Caki2 (cell line): ENCODE results near the gene CCDC74B. TPM values are rescaled to one million over a fixed set of nuclear protein-coding genes. Genes with fewer than 3 reads are reported as not detected.
A peak's percentile ranks its signal among the peaks of the same experiment; 100 is the strongest.
"Not testable (repeated sequence)": the region's sequence is repeated elsewhere in the genome, so short reads cannot be mapped to it uniquely, and the experiment has no call there.

Source experiments
- DNase-seq: peaks from one replicate; pipeline ENCODE4 v3.0.0-alpha.2; 2015; ENCODE audit warnings: low read depth
- in situ Hi-C: cut with HindIII; loops from 2 replicates; pipeline ENCODE4 v1.10.0; 2016; ENCODE audit warnings: low sequenced_read_pairs, low pct_unique_long_range_greater_than_20kb, mixed read lengths
- total RNA-seq: library from RNA; depleted of rRNA; stranded (reverse); fragments of >200 nt; shearing (Covaris generic); gene quantifications from 2 replicates; pipeline ENCODE4 v1.2.3, GENCODE V29; 2014; ENCODE audit warnings: low replicate concordance

Gene CCDC74B
- total RNA-seq, 1 experiment from 2014 or later = 37.3 TPM

DNA sequence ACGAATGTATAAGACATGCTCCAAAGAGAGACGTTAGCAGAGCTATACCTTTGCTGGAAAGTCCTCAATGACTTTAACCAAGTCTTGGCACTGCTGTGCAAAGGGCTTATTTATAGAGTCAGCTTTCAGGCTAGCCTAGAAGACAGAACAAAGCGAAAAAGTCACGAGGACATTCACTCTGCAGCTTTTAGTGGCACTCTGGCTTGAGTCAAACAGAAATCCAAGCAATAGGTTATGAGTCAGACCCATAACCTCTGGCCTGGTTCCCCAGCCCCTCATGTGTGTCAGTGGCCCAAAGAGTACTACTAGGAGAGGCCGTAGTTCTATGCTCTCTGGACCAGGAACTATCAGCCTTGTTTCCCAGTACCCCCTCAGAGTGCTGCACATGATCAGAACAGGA is 30.0 kb upstream of the CCDC74B start:
- DNase-seq, in situ Hi-C loops: not testable (repeated sequence)

DNA sequence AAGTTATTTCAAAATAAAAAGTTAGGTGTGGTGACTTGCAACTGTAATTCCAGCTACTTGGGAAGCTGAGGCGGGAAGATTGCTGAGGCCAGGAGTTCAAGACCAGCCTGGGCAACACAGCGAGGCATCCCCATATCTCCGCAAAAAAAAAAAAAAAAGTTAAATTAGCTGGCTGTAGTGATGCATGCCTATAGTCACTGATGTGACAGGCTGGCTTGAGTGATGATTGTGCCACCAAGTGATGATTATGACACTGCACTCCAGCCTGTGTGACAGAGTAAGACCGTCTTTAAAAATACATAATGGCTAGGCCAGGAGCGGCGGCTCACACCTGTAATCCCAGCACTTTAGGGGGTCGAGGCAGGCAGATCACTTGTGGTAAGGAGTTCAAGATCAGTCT is 25.0 kb upstream of the CCDC74B start:
- no peak for DNase-seq
- in situ Hi-C loops = no loop called here

DNA sequence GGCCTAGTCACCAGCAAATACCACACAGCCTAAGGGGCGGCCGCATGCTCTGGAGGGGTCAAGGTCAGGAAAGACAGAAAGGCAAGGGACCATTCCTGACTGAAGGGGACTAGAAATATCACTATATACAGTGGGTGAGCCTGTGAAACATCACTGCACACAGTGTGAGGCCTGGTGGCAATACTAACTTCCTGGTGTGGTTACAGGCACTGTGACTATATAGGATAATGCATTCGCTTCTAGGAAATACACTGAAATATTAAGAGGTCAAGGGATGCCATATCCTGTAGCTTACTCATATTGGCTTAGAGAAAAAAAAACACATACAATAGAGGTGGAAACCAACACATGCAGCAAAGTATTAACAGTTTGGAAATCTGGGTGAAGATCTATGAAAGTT is 24.3 kb upstream of the CCDC74B start:
- DNase-seq, in situ Hi-C loops: not testable (repeated sequence)

DNA sequence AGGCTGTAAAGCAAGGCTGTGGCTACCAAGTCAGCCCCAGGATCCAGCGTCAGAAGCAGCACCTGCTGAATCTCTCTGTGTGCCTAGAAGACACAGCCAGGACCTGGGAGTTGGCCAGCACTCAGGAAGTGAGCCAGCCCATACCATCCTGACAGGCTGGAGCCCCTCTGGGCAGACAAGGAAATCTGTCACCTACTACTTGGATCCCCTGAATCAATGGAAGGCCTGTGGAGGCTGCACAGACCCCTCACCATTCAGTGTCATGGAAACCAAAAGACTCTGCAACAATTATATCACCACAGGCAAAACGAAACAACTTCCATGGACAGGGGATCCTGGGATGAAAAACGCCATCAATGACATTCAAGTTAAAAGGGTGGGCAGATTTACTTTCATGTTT is 21.7 kb upstream of the CCDC74B start:
- in situ Hi-C loops, DNase-seq: not testable (repeated sequence)

DNA sequence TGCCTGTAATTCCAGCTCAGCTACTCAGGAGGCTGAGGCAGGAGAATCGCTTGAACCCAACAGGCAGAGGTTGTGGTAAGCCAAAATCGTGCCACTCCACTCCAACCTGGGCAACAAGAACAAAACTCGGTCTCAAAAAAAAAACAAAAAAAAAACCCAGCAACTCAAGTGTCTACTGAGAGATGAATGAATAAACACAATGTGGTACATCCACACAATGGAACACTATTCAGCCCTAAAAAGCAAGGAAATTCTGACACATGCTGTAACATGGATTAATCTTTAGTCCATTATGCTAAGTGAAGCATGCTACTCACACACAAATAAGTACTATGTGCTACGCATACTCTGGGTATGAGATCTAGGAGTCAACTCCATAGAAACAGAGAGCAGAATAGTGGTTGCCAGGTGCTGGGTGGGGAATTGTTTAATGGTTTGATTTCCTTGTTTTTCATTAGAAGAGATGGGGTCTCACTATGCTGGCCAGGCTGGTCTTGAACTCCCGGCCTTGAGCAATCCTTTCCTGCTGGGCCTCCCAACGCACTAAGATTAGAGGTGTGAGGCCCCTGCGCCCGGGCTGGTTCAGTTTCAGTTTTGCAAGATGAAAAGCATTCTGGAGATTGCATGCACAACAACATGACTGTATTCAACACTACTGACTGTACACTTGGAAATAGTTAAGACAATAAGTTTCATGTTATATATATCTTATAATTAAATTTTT is 20.5 kb upstream of the CCDC74B start:
- in situ Hi-C loops = no loop called here
- no peak for DNase-seq

DNA sequence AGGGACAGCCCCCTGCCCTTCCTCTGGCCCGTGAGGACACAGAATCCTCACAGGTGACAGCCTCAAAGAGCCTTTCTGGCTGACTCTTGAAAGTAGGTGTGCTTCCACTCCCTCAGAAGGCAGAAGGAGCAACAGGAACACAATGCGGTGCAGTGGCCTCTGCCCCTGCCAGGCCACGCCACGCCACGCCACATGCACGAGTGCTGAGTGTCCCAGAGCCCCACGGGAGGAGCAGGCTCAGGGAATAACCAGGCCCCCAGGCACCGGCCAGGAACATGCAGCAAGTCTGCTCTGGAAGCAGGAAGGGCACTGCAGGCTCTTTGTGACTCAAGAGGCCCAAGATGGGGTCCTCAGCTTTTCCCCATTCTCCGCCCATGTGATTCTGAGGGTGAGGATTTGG is 18.1 kb upstream of the CCDC74B start:
- in situ Hi-C loops = no loop called here
- no peak for DNase-seq

DNA sequence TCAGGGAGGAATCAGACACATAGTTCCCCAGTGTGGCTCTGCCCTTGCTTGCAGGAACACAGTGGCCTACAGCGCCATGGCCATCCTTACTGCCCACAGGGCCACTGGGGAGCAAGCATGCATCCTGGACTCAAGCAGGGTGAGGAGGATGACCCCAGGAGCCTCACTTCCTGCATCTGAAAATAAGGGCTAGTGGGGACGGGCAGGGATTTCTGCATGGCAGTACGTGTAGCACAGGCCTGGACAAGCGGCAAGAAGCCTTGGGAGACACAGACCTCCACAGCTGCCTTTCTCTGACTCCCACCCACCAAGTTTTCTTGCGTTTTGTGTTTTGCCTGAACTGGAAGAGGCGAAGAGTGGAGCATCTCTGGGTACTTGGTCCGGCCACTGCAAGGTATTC is 17.6 kb upstream of the CCDC74B start:
- DNase-seq, in situ Hi-C loops: not testable (repeated sequence)

DNA sequence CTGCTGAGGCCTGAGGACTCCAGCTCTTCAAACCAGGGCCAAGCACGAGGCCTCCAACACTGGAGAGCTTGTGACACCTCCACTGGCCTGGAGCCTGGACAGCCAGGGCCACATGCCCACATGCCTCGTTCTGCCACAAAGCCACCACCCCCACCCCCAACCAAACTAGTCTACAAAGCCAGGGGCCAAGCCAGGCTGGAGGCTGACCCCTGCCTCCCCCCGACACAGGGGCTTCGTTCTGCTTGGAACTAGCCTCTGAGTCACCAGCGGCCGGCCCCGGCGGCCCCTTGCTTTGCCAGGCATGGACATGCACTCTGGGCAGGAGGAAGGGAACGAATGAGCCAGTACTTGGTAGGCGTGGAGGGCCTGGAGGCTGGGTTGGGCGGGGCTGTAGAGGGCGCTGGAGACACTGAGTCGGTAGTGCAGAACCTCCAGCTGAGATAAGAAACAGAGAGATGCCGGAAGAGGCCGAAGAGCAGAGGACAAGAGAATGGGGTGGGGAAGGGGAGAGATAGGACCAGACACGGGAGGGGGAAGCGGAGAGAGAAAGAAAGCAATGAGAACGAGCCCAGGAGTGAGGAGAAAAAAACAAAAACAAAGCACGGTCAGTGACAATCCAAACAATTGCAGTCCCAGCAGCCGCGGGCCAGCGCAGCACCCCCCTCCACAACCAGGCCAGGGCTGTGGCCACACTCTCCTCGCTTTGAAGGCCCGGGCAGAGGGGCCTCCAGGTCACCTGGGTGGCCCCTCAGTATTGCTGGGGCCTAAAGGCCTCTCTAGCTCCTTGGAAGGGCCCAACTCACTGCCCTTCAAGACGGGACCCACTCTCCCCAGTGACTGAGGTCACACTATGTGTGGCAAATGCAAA is 16.2 kb upstream of the CCDC74B start:
- DNase-seq = peak; percentile 81
- in situ Hi-C loops = not testable (repeated sequence)

DNA sequence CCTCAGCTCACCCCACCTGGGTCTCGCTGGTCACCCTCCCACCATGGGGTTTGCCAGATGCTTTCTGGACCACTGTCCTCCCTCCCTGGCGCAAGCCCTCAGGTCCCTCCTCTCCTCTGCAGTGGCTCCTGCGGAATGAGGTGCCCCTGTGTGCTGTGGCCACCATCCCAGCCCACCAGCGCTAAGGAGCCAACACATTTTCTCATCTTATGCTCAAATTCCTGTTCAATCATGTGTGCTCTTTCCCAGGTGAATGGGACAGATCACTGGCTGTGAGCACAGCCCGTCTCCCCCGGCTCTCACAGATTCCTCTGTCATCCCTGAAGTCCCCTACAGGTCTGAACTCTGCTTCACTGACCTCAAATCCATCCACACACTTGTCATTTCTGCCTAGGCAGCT is 15.2 kb upstream of the CCDC74B start:
- in situ Hi-C loops = no loop called here
- DNase-seq = peak; percentile 41

DNA sequence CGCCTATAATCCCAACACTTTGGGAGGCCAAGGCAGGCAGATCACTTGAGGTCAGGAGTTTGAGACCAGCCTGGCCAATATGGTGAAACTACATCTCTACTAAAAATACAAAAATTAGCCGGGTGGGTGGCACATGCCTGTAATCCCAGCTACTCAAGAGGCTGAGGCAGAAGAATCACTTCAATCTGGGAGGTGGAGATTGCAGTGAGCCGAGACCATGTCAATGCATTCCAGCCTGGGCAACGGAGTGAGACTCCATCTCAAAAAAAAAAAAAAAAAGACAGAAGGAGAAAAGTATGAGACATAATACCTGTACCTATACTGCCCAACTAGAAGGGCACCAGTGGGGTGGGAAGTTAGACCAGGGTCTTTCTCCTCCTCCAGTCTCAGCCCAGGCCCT is 14.5 kb upstream of the CCDC74B start:
- in situ Hi-C loops = not testable (repeated sequence)
- DNase-seq = peak; percentile 44

DNA sequence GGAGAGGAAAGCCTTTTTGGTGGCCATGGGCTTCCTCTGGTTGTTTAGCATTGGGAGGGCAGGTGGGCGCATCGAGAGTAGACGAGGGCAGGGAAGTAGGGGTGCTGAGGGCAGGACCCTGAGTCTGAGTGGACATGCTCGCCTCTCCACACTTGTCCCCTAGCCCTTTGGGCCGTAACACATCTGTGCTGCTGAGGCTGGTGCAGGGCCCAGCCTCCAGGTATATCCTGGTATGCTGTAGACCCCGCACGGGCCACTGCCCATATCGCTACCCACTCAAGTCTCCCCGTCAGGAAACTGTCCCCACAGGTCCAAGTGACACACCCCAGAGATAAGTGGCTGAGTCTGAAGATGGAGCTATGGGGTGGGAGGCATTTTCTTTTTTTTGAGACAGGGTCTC is 13.7 kb upstream of the CCDC74B start:
- DNase-seq = no peak
- in situ Hi-C loops = no loop called here

DNA sequence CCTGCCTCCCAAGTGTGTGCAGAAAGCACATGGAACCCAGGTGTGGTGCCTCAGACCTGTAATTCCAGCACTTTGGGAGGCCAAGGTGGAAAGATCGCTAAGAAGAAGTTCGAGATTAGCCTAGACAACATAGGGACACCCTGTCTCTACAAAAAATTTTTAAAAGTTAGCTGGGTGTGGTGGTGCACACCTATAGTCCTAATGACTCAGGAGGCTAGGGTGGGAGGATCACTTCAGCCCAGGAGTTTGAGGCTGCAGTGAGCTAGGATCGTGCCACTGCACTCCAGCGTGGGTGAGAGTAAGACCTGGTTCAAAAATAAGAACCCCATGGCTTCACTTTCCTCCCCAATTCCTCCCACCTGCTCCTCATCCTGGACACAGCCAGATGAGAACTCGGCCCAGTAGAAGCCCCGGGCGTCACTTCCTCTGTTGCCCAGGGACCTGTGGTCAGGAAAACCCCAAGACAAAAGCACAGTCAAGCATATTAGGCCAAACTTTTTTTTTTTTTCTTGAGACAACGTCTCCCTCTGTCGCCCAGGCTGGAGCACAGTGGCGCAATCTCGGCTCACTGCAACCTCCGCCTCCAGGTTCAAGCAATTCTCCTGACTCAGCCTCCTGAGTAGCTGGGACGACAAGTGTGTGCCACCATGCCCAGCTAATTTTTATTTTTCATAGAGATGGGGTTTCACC is 13.1 kb upstream of the CCDC74B start:
- DNase-seq, in situ Hi-C loops: not testable (repeated sequence)

DNA sequence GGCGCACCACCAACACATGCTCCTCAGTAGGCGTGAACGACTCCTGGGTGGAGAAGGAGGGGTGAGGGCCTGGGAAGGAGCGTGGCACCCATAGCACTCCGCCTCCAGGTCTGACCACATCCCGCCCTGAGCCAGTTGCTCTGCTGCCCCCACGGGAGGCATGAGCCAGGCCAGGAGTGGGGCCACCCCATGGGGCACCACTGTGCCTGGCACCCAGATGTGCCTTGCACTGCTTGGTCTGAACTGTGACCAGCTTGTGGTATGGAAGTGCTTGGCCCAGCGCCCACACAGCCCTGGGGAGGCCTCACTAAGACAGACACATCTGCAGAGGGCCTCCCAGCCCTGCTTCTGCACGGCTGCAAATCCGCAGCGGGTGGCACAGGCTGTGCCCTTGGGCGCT is 12.4 kb upstream of the CCDC74B start:
- in situ Hi-C loops, DNase-seq: not testable (repeated sequence)

DNA sequence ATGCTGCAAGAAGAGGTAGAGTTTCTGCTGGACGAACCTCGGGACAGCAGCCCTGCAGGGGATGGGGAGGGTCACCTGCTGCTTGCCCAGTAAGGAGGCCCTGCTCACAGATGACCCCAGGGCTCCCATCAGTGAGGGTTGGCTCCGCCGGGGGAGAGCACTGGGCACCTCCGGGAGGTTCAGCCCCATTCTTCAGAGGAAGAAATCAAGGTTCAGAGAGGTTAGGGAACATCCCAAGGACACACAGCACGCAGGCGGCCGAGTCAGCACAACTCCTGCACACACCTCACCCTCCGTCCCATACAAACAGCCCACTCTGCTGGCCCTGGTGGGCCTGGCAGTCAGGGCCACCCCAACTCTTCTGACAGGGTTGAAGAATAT is 11.7 kb upstream of the CCDC74B start:
- in situ Hi-C loops = no loop called here
- no peak for DNase-seq

DNA sequence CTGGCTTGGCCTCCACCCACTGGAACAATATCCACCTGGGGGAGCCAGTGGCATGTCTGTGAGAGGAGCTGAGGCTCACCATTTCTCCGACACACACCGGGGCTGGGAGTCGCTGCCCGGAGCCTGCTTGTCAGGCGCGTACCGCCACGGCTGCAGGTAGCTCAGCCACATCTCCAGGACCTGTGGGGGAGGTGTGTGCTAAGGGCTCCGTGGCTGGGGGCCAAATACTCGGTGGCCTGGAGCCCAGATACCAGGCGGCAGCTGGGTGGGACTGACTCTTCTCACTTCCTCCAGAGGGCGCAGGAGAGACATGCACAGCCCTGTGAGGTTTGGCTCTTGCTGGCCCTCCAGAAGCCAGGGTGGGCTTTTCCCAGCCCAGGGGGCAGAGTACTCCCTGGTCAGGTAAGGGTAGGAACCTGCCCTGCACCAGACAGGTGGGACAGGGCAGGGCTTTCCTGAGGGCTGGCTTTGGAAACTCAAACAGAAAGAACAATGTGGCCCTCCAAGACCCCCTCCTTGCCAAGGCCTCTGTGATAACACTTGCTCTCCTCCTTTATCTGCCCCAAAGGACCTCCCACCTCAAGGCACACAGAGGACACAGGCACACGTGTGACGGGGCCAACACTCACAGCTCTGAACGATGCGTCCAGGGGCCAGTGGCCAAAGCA is 11.2 kb upstream of the CCDC74B start:
- DNase-seq = peak; percentile 57
- in situ Hi-C loops = not testable (repeated sequence)

DNA sequence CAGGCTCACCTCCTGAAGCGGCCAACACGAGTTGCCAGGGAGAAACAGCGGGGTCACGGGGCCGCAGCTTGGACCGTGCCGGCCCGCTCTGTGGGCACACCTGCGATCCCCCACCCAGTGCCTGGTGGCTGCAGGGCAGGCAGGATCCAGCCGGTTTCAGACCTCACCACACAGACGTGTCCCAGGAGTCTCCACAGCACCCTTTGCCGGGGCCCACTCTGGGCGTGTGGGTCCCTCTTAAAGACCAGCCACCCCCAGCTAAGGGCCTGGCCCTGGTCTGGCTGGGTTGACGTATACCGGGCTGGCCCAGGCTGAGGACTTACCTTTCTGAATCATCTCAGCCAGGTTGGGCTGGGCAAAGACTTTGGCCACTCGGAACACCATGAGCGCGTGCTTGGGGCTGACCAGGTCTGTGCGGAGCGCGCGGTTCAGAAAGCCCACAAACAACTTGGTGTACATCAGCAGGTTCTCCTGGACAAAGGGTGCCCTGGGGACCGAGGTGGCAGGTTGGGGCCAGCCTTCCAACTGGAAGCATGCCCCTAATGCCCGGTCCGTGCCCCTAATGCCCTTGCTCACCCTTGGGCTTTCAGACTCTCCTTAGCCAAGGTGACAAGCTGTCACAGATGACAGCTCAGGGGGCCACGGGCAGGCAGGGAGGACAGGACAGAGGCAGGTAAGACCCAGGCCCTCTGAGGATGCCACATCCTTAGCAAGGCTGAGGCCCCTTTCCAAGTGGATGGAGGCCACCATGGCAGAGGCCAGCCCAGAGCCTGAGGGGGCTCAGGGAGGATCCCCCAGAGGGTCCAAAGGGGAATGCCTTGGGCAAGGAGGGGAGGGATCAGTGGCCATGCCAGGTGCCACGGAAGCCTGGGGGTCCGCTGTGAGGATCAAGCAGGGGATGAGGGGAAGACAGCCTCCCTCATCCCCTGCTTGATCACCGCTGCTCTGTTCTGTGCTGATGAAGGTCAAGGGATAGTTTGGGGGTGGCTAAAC is 10.2 kb upstream of the CCDC74B start:
- no peak for DNase-seq
- in situ Hi-C loops = no loop called here

DNA sequence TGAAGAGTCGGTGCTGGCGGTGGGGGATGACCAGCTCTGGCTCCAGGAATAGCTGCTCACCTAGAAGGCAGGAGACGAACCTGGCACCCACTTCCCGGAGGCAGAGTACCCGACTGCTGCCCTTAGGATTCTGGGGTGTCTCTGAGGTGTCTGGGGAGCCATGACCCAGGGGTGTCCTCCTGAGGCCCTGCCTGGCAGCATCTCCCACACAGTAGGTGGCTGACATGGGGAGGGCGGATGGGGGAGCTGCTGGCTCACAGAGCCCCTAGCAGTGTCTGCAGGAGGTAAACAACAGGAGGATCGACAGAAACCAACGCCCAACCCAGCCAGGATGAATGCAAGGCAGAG is 9.5 kb upstream of the CCDC74B start:
- DNase-seq, in situ Hi-C loops: not testable (repeated sequence)
